ENCODE data around the gene PCGF5.

GRCh38 chr10:91198781-91199180 lies 21.7 kb upstream of the PCGF5 start:
- TF ChIP-seq CTCF (IDR thresholded peaks at IDR 0.05) (no peak), POLR2A (IDR thresholded peaks at IDR 0.05) (no peak)

Data from transverse colon (tissue), 3 donors.